Astrocyte (in vitro differentiated cells and primary cell): Measurements from ENCODE around the gene INSC. TPM values are rescaled to one million over a fixed set of nuclear protein-coding genes. Genes with fewer than 3 reads are reported as not detected.

Experiments
- DNase-seq: peaks from one replicate; pipeline ENCODE4 v3.0.0-alpha.2; 2010; ENCODE audit warnings: low read depth
- FAIRE-seq: peaks from 2 replicates; lab custom pipeline; 2011; peaks lifted over from hg19 to GRCh38; lab: Jason Lieb, UNC
- H2AFZ ChIP-seq: 2 replicates; pipeline ENCODE4 v1.6.0; 2012; ENCODE audit warnings: low read depth, low read length, inconsistent platforms
- H3K27ac ChIP-seq: 2 replicates; pipeline ENCODE4 v1.5.1; 2011; ENCODE audit warnings: low read depth, low read length, inconsistent platforms
- H3K27me3 ChIP-seq: 2 replicates; pipeline ENCODE4 v1.6.0; 2011; ENCODE audit warnings: low read length, inconsistent platforms; ENCODE audit not compliant: insufficient read depth
- H3K36me3 ChIP-seq: 2 replicates; pipeline ENCODE4 v1.5.1; 2011; ENCODE audit warnings: low read length, inconsistent platforms; ENCODE audit not compliant: insufficient read depth
- H3K4me1 ChIP-seq: 2 replicates; pipeline ENCODE4 v1.5.1; 2011; ENCODE audit warnings: low read length, inconsistent platforms; ENCODE audit not compliant: insufficient read depth
- H3K4me2 ChIP-seq: 2 replicates; pipeline ENCODE4 v1.6.0; 2012; ENCODE audit warnings: low read length, inconsistent platforms
- H3K4me3 ChIP-seq: 2 replicates; pipeline ENCODE4 v1.5.1; 2011; ENCODE audit warnings: low read depth, mild to moderate bottlenecking, low read length, inconsistent platforms; ENCODE audit not compliant: insufficient read depth
- H3K79me2 ChIP-seq: 2 replicates; pipeline ENCODE4 v1.6.0; 2012; ENCODE audit warnings: mild to moderate bottlenecking, low read length, inconsistent platforms; ENCODE audit not compliant: insufficient read depth
- H3K9ac ChIP-seq: 2 replicates; pipeline ENCODE4 v1.6.0; 2012; ENCODE audit warnings: mild to moderate bottlenecking, low read length, inconsistent platforms
- H3K9me3 ChIP-seq: 2 replicates; pipeline ENCODE4 v1.5.1; 2012; ENCODE audit warnings: low read depth, mild to moderate bottlenecking, low read length, inconsistent platforms; ENCODE audit not compliant: insufficient read depth
- H4K20me1 ChIP-seq: 2 replicates; pipeline ENCODE4 v1.6.0; 2012; ENCODE audit warnings: low read length, inconsistent platforms; ENCODE audit not compliant: insufficient read depth
- H3K27ac Mint-ChIP-seq: one replicate; pipeline ENCODE4 v1.8.0; 2021; ENCODE audit warnings: mild to moderate bottlenecking, mixed read lengths; ENCODE audit not compliant: unreplicated experiment
- H3K27me3 Mint-ChIP-seq: one replicate; pipeline ENCODE4 v1.8.0; 2021; ENCODE audit warnings: low read depth, mixed read lengths; ENCODE audit not compliant: unreplicated experiment
- H3K36me3 Mint-ChIP-seq: one replicate; pipeline ENCODE4 v1.8.0; 2021; ENCODE audit warnings: low read depth, mixed read lengths; ENCODE audit not compliant: unreplicated experiment
- H3K4me1 Mint-ChIP-seq: one replicate; pipeline ENCODE4 v1.8.0; 2021; ENCODE audit warnings: low read depth, mixed read lengths; ENCODE audit not compliant: unreplicated experiment
- H3K4me3 Mint-ChIP-seq: one replicate; pipeline ENCODE4 v1.8.0; 2021; ENCODE audit warnings: mild to moderate bottlenecking, moderate library complexity, mixed read lengths; ENCODE audit not compliant: unreplicated experiment
- H3K9me3 Mint-ChIP-seq: one replicate; pipeline ENCODE4 v1.8.0; 2021; ENCODE audit warnings: mild to moderate bottlenecking, mixed read lengths; ENCODE audit not compliant: unreplicated experiment
- EZH2 ChIP-seq: IDR thresholded peaks from 2 replicates; pipeline ENCODE4 v1.6.1; 2012; ENCODE audit warnings: mild to moderate bottlenecking, low read length, inconsistent platforms; ENCODE audit not compliant: insufficient read depth
- total RNA-seq: library from RNA; stranded (reverse); gene quantifications from 2 replicates; pipeline ENCODE4 v1.2.1, GENCODE V29; 2021
- TF ChIP-seq, protein P1 (sequence below): IDR thresholded peaks from 2 replicates; pipeline ENCODE4 v1.5.1; 2011; ENCODE audit warnings: low read depth, mild to moderate bottlenecking, inconsistent platforms, low read length, moderate library complexity; ENCODE audit not compliant: insufficient read depth

Gene INSC
- total RNA-seq, 1 donor from 2014 or later, result not detected

DNA sequence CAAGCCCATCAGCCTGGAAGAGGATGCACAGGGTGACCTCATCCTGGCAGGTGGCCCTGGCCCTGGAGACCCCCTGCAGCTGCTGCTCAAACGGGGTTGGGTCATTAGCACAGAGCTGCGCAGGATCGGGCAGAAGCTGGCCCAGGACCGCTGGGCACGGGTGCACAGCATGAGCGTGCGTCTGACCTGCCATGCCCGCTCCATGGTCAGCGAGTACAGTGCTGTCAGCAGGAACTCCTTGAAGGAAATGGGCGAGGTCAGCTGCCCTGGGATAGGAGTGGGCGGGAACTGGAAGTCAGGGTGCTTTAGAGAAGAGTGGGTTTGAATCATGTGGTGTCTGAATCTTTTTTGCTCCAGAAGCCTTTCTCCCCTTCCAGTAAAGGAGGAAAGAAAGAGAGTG lies 61.1 kb downstream of the INSC start:
- no peaks in the 10 kb centered on the region for H3K36me3 ChIP-seq
- no peaks in the 10 kb centered on the region for H3K9me3 ChIP-seq
- DNase-seq (no peak), FAIRE-seq (no peak)
- H3K4me1 ChIP-seq, result no peaks in the 10 kb centered on the region
- peaks cover 7% of the 10 kb centered on the region for H3K27me3 ChIP-seq
- no peak overlapping the region for H3K4me2 ChIP-seq
- no peak for TF ChIP-seq EZH2
- TF ChIP-seq, protein P1, sequence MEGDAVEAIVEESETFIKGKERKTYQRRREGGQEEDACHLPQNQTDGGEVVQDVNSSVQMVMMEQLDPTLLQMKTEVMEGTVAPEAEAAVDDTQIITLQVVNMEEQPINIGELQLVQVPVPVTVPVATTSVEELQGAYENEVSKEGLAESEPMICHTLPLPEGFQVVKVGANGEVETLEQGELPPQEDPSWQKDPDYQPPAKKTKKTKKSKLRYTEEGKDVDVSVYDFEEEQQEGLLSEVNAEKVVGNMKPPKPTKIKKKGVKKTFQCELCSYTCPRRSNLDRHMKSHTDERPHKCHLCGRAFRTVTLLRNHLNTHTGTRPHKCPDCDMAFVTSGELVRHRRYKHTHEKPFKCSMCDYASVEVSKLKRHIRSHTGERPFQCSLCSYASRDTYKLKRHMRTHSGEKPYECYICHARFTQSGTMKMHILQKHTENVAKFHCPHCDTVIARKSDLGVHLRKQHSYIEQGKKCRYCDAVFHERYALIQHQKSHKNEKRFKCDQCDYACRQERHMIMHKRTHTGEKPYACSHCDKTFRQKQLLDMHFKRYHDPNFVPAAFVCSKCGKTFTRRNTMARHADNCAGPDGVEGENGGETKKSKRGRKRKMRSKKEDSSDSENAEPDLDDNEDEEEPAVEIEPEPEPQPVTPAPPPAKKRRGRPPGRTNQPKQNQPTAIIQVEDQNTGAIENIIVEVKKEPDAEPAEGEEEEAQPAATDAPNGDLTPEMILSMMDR, result no peak
- Mint-ChIP-seq H3K9me3 (no peaks in the 10 kb centered on the region), H3K4me3 (no peak overlapping the region), H3K27ac (no peak overlapping the region), H3K4me1 (no peaks in the 10 kb centered on the region), H3K27me3 (peaks cover 3% of the 10 kb centered on the region), H3K36me3 (no peaks in the 10 kb centered on the region)
- H3K9ac ChIP-seq, result no peak overlapping the region
- no peaks in the 10 kb centered on the region for H3K79me2 ChIP-seq
- no peak overlapping the region for H2AFZ ChIP-seq
- H3K27ac ChIP-seq, result no peak overlapping the region
- H3K4me3 ChIP-seq, result no peak overlapping the region
- no peaks in the 10 kb centered on the region for H4K20me1 ChIP-seq

DNA sequence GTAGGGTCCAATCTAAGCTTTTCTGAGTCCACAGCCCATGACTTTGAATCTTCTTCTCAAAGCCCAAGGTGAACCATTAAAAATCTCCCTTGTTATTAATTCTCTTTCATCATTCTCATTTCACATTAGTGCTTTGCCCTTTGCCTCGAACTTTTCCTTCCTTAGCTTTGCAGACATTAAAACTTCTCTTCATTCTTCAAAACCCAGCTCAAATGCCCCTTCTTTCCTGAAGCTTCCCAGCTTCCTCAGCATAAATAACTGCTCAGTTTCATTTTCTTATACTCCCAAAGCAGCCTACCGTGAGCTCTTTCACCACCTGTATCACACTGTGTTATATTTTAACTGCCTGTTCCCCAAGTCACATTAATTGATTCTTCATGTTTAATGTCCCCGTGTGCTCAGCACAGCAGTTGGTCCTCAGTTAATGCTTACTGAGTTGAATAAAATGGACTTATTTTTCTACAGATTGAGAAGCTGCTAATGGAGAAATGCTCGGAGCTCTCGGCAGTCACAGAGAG lies 62.0 kb downstream of the INSC start:
- H4K20me1 ChIP-seq, result no peaks in the 10 kb centered on the region

DNA sequence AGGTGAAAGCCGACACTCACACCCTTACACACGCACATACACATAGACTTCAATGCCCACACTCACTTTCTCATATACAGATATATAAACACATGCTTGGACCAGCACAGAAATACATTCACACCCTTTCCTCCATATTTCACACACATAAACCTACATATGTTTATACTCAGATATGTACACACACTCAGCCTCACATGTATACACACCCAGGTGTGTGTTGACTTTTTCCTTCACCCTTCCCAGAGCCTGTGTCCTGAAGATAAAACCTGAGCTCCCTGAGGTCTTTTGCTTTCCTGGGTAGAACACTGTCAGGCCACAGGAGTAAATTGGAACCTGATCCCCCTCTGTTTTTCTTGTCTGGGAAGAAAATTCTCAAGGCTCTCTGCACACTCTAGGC lies 62.8 kb downstream of the INSC start:
- Mint-ChIP-seq H3K4me1 (no peaks in the 10 kb centered on the region), H3K27ac (no peak overlapping the region), H3K27me3 (peaks cover 3% of the 10 kb centered on the region), H3K4me3 (no peak overlapping the region), H3K36me3 (no peaks in the 10 kb centered on the region), H3K9me3 (no peaks in the 10 kb centered on the region)
- no peak for TF ChIP-seq EZH2
- TF ChIP-seq, protein P1, result no peak
- DNase-seq (no peak), FAIRE-seq (no peak)
- Histone ChIP-seq H3K9me3 (no peaks in the 10 kb centered on the region), H3K4me3 (no peak overlapping the region), H2AFZ (no peak overlapping the region), H4K20me1 (no peaks in the 10 kb centered on the region), H3K79me2 (no peaks in the 10 kb centered on the region), H3K4me1 (no peaks in the 10 kb centered on the region), H3K27me3 (peaks cover 4% of the 10 kb centered on the region), H3K4me2 (no peak overlapping the region), H3K36me3 (no peaks in the 10 kb centered on the region), H3K9ac (no peak overlapping the region), H3K27ac (no peak overlapping the region)

More for the DNA sequence above, 62.0 kb downstream of the INSC start:
- no peak for FAIRE-seq
- Mint-ChIP-seq H3K27ac (no peak overlapping the region), H3K27me3 (peaks cover 3% of the 10 kb centered on the region), H3K4me3 (no peak overlapping the region), H3K4me1 (no peaks in the 10 kb centered on the region), H3K9me3 (no peaks in the 10 kb centered on the region), H3K36me3 (no peaks in the 10 kb centered on the region)
- TF ChIP-seq, protein P1, result no peak
- TF ChIP-seq EZH2, result no peak
- Histone ChIP-seq H3K9ac (no peak overlapping the region), H3K4me3 (no peak overlapping the region), H3K4me1 (no peaks in the 10 kb centered on the region), H3K27me3 (peaks cover 7% of the 10 kb centered on the region), H2AFZ (no peak overlapping the region), H3K27ac (no peak overlapping the region), H3K36me3 (no peaks in the 10 kb centered on the region), H3K4me2 (no peak overlapping the region), H3K79me2 (no peaks in the 10 kb centered on the region), H3K9me3 (no peaks in the 10 kb centered on the region)
- no peak for DNase-seq
